Suprapubic skin (tissue), 4 donors: ENCODE measurements around the gene HNRNPLL.

ENCODE experiments used
- EP300 ChIP-seq: sonication (generic); formaldehyde crosslinking; IDR thresholded peaks from one replicate; pipeline ENCODE4 v1.6.1; 2017; ENCODE audit warnings: antibody characterized with exemption
- POLR2A ChIP-seq, 2 donors: fragments of 450-650 bp; IDR thresholded peaks; one replicate each; pipeline ENCODE4 v1.6.1; 2017; ENCODE audit warnings: antibody characterized with exemption in 2 of 2, mild to moderate bottlenecking in 2 of 2, moderate library complexity in 2 of 2
- POLR2AphosphoS5 ChIP-seq, 3 donors: sonication (generic); formaldehyde crosslinking; IDR thresholded peaks; one replicate each; pipeline ENCODE4 v1.6.1; 2017; ENCODE audit warnings: antibody characterized with exemption in 3 of 3
- TF ChIP-seq, protein P1 (sequence below), 2 donors: fragments of 200-600 bp in 1 of 2; fragments of 450-650 bp in 1 of 2; sonication (generic) in 1 of 2; IDR thresholded peaks; one replicate each; pipeline ENCODE4 v1.5.1; 2016 to 2019; ENCODE audit warnings: antibody characterized with exemption in 2 of 2, mild to moderate bottlenecking in 1 of 2, moderate library complexity in 1 of 2

DNA sequence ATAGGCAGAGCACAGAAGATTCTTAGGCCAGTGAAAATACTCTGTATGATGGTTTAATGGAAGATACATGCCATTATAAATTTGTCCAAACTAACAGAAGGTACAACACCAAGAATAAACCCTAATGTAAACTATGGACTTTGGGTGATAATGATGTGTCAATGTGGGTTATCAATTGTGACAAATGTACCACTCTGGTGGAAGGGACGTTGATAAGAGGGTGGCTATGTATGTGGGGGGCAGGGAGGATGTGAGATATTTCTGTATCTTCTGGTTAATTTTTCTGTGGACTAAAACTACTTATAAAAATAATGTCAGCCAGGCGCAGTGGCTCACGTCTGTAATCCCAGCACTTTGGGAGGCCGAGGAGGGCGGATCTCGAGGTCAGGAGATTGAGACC lies 86.2 kb downstream of the HNRNPLL start:
- no peak for TF ChIP-seq EP300
- no peak for TF ChIP-seq POLR2AphosphoS5 (IDR thresholded peaks at IDR 0.05)
- TF ChIP-seq, protein P1, sequence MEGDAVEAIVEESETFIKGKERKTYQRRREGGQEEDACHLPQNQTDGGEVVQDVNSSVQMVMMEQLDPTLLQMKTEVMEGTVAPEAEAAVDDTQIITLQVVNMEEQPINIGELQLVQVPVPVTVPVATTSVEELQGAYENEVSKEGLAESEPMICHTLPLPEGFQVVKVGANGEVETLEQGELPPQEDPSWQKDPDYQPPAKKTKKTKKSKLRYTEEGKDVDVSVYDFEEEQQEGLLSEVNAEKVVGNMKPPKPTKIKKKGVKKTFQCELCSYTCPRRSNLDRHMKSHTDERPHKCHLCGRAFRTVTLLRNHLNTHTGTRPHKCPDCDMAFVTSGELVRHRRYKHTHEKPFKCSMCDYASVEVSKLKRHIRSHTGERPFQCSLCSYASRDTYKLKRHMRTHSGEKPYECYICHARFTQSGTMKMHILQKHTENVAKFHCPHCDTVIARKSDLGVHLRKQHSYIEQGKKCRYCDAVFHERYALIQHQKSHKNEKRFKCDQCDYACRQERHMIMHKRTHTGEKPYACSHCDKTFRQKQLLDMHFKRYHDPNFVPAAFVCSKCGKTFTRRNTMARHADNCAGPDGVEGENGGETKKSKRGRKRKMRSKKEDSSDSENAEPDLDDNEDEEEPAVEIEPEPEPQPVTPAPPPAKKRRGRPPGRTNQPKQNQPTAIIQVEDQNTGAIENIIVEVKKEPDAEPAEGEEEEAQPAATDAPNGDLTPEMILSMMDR (IDR thresholded peaks at IDR 0.05) = no peak
- TF ChIP-seq POLR2A (IDR thresholded peaks at IDR 0.05) = no peak
